CD4-positive, alpha-beta T cell treated with Interleukin-12 subunit alpha and Interleukin-12 subunit beta, for 1 hour (primary cell): ENCODE measurements around the gene LIFR.

Experiments used
- DNase-seq: peaks from one replicate; pipeline ENCODE4 v3.0.0-alpha.2; 2020

Gene LIFR

DNA sequence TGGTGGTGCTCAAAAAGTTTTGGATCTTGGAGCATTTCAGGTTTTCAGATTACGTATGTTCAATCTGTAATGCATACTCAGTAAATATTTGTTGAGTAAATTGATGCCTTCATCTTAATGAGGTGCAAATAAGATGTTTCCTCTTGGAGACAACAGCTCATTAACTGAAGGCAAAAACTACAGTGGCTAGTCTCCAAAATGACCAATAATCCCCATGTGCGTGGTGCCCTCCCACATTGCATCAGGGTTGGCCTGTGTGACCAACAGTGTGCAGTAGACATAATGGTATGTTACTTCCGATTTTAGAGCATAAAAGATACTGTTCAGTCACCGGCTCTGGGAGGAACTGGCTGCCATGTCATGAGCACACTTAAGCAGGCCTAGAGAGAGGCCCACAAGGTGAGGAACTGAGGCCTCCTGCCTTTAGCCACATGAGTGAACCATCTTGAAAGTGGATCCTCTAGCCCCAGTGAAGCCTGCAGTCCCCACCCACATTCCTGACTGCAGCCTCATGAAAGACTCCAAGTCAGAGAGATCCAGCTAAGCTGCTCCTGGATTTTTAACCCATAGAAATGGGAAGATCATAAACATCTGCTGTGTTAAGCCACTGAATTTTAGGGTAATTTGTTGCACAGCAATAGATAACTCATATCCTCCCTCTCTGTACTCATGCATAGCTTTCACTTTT lies 55.7 kb downstream of the LIFR start:
- no peak for DNase-seq

DNA sequence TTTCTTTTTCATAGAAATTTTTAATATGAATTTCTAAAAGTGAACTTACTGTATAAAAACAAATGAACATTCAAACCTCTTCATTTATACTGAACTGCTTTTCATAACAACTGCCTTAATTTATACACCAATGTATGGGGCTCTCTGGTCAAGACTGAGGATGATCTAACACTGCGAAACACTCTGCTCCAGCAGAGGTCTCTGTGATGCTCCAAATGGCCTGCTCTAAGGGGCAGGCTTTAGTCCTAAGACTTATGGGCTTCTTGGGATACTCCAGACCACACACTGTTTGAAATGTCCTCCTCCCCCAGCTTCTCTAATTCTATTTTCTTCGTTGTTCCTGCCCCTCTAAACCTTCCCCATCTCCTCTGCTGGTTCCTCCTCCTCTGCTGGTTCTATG lies 58.5 kb downstream of the LIFR start:
- DNase-seq, result no peak

DNA sequence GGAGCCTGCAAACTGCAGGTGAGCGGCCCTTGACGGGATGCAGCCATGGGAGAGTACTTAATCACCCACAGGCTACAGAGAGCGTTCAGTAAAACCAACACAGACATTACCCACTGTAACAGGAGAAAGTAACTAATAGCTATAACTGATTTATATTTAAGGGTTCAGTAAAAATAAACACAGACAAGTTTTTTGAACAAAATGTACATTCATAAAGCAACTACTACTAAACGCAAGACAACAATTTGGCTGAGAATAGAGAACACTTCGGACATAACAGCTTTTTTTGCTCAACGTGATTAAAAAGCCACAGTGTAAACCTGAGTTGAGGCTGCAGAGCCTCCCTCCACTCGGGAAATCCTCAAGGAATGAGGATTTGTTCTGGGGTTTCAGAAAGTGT lies 61.7 kb downstream of the LIFR start:
- no peak for DNase-seq

DNA sequence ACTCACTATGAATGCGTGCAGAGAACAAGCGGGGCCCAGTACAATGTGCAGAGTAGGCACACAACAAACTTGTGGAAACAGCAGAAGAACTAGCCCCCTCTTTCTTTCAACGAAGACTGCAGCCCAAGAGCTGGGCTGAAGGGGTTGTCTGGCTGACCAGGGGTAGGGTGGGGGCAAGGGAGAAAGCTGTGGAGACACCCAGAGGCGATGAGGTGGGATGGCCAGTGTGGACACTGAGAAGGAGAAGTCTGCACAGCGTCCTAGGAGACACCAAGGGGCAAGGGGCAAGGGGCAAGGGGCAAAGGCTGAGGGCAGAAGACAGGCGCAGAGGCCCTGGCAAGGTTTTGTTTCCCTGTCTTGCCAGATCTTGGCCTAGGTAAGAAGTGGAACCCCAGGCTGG lies 62.3 kb downstream of the LIFR start:
- DNase-seq, result no peak

DNA sequence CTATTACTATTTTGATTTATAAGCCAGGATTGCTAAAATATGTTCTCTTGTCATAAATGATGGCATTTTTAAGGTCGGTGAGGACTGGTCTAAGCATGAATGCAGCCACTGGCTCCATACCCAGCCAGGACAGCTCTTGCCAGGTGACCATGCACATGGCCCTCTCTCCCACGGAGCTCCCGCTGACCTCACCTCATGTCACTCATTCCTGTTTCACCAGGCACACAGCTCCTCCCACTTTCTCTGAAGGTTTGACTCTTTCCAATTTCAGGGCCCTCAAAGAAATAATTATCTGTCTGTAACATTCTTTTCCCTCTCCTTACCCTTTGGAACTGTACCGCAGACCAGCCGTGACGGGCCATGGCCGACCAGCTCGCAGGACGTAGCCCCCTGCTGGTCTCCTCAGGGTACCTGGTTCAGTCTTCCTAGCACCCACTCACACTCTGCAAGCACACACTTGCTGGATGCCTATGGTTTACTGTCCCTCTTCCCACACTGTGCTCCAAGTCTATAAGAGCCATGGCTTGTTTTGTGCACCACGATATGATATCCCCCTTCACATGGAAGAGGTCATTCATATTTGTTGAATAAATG lies 72.5 kb downstream of the LIFR start:
- no peak for DNase-seq

DNA sequence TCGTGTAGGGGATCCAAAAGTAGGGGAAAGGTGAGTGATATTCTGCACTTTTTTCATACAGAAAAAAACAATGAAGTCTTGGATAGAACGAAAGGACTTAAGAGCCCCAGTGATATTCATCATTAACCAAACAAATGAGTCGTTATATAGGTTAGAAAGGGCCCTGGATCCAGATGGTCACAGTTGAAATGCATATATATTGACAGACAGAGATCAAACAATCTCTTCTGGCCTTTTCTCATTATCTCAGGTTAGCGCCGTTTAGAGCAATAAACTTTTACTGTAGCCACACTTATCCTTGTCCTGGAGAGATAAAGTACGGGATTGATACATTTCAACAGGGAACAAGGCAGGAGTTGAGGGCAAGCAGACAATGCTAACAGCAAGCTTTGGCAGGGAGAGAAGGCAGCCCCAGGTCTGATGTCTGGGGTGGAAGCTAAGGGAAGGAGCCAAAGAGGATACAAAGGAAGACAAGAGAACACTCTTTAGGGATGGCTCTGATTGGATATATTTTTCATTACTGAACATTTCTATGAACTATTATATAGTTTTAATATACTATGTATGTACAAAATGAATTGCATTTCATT lies 77.0 kb downstream of the LIFR start:
- DNase-seq, result no peak

DNA sequence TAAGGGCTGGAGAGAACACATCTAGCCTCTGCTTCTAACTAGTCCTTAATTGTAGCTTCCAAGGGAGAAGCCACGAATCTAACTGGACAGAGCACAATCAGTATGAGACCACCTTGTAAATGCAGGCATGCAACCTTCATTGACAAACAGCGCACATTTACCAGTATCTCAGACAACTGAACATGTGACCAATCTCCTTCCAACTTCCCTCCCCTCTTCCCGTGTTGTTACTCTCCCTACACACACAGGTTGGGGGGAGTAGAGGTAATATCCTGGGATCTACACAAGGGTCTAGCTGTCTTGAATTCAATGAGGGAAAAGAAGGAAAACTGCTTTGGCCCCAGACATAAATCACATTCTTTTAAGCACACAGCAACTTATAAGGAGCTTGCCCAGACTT lies 77.6 kb downstream of the LIFR start:
- DNase-seq, result no peak

DNA sequence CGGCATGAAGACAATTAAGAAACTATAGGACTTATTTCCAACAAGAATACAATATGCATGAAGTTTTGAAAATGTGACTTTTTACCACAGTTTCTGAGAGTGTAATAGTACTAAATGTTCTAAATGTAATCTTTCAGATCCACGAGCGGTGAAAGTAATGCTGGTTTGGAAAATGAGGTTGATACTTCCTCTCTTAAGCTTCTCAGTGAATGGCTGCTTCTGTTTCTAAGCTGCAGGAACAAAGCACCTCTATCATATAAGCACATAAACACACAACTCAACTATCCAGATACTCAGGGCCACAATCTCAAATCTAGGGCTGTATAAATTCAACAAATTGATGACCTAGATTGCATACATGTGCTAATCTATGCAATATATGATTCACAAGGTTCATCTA lies 78.3 kb downstream of the LIFR start:
- DNase-seq, result no peak

DNA sequence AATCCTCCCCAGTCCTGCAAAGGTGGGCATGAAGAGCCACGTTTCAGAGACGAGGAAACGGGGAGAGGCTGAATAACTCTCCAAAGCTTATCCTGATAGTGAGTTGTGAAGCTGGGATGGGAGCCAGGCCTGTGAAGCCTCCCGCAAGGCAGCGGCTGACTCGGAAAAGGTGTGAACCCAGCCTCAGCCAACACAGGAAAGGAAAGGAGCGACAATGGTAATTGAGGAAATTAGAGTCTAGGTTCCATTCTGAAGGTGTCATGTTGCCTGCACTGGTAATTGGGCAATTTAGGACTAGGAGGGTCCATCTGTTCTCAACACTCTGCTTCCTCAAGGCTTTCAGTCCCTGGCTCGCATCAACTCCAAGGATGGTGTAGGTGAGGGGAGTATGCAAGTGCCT lies 83.4 kb downstream of the LIFR start:
- DNase-seq, result no peak

DNA sequence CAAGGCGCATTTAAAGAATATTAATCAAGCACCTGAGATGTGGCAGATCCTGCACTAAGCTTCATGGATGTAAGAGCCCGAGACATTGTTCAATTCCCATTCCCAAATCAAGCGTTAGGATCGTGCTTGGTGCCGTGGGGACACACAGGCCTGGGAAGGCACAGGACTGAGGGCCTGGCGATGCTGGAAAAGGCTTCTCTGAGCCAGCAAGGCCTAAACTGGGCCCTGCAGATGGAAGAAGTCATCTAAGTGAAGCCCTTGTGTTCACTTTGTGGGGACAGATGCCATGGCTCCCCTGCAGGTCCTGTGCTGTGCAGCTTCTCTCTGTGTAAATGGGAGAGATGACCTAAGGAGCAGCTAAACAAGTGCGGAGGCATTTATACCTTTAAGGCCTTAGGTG lies 83.9 kb downstream of the LIFR start:
- DNase-seq, result no peak

DNA sequence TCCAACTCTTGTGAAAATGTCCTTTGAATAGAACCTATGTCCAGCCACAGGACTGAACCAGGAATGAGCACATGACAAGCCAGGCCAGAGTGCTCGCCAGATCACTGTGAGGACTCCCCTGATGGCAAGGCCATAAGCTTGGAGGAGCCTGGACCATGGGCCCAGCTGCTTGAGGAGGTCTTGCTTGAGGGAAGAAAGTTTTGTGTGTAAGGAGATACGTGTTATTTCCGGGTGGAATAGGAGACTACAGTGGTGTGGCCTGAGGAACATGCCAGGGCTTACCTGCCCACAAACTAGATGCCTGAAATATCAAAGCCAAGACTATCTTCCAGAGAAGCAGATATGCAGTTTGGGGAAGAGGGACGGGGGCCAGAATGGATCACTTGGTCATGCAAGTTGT lies 84.7 kb downstream of the LIFR start:
- DNase-seq, result no peak

DNA sequence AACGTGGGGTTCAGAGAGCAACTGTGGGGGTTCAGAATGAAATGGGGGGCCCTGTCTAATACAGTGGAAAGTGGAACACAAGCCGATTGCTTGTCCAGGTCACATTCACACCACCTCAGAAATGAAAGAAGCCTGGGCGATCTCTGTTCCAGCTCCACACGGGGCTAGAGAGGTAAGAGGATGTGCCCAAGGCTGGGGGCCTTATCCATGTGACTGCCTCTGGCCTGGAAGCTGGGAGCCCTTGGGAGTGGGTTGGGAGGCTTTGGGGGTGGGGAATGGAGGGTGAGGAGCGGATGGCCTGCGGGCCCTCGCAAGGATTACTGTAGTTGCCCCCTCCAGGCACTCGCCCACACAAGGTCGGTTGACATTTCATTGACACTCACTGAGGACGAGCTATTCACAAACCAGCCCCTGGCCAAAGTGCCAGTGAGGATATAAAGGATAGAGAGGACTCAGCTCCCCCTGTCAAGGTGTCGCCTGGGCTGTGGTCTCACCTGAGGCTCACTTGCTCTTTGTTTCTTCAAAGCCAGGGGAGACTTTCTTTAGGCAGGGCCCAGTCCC lies 86.7 kb downstream of the LIFR start:
- no peak for DNase-seq

DNA sequence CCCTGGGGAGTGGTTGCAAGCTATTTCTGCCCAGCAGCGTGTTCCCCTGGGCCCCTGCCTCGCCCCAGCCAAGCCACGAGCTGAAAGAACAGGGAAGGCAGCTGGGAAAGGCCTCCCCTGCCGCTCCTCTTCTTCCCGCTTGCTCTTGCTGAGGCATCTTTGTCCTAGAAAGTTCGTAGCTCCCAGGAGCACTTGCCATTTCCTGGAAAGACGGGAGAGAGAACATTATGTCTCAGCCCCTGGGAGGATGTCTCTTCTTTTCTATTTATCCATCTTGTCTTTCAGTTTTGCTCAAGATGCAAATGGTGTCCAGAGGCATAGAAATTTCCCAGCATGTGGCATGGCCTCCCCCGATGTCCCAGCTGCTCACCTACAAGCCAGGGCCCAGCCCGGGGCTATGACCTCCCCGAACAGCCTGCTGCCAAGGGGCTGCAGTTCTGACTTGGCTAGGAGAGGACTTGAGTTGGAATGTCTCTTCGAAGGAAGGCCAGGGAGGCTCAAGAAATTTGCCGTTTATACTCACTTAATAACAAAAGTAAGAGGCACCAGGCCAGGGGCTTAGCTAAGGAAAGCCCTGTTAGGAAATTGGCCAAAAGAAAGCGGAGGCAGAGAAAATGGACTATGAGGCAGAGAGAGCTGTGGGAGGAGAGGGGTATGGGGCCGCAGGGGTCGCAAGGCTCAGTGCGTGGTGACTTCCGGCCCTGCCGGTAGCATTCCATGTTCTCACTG lies 87.3 kb downstream of the LIFR start:
- no peak for DNase-seq

DNA sequence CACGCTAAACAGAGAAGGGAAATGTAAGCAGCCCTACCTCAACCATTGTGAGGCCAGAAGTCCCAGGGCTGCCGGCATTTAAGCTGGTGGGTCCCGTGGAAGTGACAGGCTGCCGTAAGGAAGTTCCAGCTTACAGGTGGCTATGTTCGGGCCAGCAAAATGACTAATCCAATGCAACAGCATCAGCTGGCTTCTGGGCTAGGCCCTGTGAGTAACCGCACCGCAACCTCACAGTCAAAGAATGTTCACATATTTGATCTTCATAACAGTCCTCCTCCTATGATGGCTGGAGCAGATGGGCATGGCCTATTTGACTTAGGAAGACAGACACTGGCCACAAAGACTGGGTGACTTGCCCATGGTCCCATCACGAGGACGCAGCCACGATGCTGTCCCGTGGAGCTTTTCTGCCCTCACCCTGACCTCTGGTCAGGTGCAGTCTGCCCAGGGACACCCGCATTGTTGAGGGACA lies 88.2 kb downstream of the LIFR start:
- DNase-seq, result no peak

DNA sequence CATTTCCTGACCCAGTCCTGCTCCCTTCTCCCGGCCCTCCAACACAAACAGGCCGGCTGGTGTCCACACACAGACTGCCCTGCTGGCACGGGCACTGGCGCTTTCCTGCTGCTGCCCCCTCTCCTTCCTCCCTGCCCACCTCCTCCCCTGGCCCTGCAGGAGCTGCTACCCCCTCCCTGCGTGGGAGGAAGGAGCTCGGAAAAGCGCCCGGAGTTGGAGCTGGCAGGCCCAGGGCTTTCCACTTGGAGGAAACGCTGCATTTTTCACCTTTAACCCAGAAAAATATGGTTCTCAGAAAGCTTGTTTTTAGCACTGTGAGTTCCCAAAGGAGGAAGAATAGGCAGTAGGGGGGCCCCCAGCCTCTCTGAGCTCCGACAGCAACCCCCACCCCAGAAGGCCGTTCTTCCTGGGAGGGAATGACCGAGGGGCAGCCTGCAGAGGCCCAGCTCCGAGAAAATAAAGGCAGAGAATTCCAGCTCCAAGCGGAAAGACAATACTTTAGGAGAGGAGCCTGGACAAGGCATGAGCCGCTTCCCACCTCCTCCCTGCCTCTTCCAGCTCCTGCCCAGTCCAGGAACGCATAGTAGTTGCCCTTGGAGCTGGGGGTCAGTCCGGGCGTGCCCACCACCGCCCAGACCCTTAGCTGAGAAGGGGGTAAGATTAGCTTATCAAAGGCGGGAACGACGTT lies 88.9 kb downstream of the LIFR start:
- DNase-seq, result no peak

DNA sequence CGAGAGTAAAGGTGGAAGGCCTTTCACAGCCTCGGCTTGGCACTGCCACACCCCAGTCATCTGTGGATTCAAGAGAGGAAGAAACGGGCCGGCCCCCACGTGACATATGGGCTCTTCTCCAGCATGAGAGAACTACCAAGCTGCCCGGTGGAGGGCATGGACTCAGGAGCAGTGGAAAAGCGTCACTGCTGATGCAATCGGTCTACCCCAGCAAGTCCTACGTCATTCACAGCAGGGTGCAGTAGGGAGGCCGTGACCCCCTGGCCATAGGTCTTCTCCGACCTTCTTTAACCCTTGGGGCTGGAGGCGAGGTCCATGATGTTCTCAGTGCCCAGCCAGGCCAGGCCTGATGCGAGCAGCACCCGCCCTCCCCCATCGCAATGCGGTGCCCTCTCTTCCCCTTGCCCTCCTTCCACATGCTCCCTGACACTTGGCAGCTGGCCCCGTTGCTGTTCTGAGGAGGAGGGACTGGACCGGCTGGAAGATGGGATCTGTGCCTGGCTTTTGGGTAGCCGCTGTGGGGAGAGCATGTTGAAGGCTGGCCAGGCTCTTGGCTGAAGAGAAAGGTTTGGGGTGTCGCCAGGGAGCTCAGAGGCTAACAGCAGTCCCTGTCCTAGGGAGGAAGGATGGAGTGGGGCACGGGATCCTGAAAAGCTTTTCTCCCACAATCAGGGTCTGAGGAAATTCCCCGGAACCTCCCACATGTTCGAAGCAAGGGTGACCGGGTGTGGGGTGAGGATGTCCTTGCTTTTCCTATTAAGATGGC lies 89.8 kb downstream of the LIFR start:
- DNase-seq, result no peak

DNA sequence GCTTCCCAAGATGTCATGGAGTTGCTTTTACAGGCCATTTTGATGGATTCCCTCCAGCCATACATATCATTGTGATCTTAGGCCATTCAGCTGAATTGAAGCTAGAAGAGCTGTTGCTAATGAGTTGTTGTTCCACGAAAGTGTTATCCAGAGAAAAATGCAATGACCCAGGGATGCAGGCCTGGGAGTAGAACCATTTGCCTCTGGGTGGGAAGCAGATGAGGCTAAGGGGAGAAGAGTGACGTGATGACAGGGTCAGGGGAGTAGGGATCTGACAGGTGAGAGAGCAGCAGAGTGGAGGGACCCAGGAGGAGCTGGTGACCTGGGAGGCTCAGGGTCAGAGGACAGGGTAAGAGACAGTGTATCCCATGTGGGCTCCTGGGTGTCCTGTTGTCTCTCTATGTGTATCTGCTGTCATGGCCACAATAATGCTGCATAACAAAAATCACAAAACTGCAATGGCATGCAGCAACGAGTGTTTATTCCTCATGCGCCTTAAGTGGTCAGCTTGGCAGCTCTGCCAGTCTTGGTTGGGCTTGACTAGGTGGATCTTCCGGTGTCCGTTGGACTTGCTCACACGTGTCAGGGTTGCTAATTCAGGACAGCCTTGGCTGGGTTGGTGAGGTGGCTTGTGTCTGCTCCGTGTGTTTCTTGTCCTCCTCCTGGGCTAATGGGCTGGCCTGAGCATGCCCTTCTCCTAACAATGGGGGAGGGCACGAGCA lies 90.6 kb downstream of the LIFR start:
- no peak for DNase-seq

DNA sequence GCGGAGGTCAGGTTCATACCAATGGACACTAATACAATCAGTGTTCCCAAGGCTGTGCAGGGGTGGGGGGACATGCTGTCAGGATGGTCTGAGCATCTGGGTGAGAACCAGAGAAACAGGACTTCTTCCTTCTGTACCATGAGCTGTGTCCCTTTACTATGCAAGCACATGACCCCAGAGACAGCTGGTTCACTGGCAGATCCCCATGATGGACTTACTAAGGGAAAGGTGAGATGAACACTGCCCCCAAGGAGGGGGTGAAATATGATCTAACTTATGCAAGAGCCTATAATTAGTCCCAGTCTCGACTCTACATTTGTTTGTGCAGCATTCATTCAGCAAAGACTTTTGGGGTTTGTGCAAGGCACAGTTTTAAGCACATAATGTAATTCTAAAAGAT lies 91.4 kb downstream of the LIFR start:
- DNase-seq, result no peak

DNA sequence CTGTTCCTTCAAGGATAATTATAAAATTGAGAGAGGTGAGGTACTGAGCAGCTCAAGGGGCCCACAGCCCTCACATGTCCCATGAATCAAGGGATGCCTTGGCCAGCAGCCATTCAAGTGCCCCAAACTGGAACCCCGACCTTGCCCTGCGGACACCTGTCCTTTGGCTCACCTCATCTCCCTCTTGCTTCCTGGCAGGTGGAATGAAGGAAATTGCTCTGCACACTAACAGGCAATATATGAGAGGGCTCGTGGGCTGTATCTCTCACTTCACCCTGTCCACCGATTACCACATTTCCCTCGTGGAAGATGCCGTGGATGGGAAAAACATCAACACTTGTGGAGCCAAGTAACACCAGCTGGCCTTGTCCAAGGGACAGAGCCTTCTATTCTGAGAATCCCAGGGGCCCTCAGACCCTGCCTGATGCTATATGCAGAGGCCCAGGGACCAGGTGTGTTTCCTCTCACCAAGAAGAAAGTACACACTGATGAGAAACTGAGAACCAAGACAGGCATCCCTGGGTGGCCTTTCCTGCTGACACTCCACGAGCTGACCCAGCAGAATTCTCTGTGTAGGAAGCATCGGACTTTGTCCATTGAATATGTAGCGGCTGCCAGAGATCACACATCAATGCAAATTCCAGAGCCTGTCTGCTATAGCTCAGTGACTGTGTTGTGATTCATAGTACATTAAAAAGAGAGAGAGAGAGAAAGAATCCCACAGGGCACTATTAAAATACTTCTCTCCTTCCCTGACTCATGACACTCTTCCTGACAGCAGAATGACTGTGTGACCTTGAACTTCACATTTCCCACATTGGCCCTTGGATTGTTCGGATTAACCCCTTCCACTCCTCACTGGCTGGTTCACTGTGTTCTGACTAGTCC lies 92.6 kb downstream of the LIFR start:
- DNase-seq, result no peak

DNA sequence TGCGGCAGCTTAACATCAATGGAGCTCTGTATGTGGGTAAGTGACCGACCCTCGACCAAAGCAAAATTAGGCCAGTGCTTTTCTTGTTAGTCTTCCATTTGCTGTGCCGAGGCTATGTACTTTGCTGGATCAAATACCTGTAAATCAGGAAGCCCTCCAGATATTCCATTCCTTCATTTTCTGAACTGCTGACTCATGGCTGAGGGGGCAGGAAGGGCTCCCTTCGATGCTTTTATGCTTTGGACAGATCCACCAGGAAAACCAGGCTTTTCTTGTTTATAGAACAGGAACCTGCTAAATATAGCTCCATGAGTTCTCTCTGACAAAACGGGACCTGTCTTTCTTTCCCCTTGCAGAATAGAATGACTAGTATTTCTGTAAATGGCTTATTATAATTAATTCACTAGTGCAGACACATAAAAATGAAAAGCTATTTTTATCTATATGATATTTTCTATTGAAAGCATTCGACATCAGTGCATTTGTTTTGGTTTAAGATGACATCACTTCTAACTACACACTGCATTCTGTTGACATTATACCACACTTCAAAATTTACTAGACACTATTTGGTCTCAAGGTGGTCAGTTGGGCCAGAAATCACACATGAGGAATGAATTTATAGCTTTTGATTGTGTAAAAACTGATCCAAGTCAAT lies 93.3 kb downstream of the LIFR start:
- DNase-seq, result no peak
